RWPE2 (cell line): ENCODE results near the gene CDC25A.

Experiments used
- ATAC-seq: fragments of 200-7000 bp; cut with Tn5 transposase; 3 replicates; pipeline ENCODE4 v1.9.1; 2021; ENCODE audit warnings: low read depth
- DNase-seq: peaks from one replicate; pipeline ENCODE4 v3.0.0-alpha.2; 2020; ENCODE audit warnings: low spot score
- H3K27ac ChIP-seq: fragments of 450-650 bp; 2 replicates; pipeline ENCODE4 v1.5.1; 2017; ENCODE audit warnings: mild to moderate bottlenecking; ENCODE audit not compliant: poor library complexity, severe bottlenecking
- H3K27me3 ChIP-seq: fragments of 250-450 bp; sonication (Bioruptor Pico); 2 replicates; pipeline ENCODE4 v1.5.1; 2021; ENCODE audit warnings: mild to moderate bottlenecking, moderate library complexity; ENCODE audit not compliant: insufficient read depth, poor library complexity, severe bottlenecking
- H3K36me3 ChIP-seq: fragments of 250-450 bp; sonication (Bioruptor Pico); 2 replicates; pipeline ENCODE4 v1.5.1; 2020; ENCODE audit warnings: low read depth, mild to moderate bottlenecking, moderate library complexity
- H3K4me1 ChIP-seq: fragments of 250-450 bp; sonication (Bioruptor Pico); 2 replicates; pipeline ENCODE4 v1.5.1; 2021; ENCODE audit warnings: mild to moderate bottlenecking, moderate library complexity; ENCODE audit not compliant: insufficient read depth, poor library complexity, severe bottlenecking
- H3K4me3 ChIP-seq: fragments of 250-450 bp; sonication (Bioruptor Pico); 2 replicates; pipeline ENCODE4 v1.5.1; 2021; ENCODE audit warnings: mild to moderate bottlenecking, moderate library complexity; ENCODE audit not compliant: severe bottlenecking
- H3K9me3 ChIP-seq: fragments of 250-450 bp; sonication (Bioruptor Pico); 2 replicates; pipeline ENCODE4 v1.5.1; 2021; ENCODE audit warnings: mild to moderate bottlenecking, moderate library complexity; ENCODE audit not compliant: severe bottlenecking
- TF ChIP-seq, protein P1 (sequence below): fragments of 450-650 bp; IDR thresholded peaks from one replicate; pipeline ENCODE4 v1.5.1; 2017; ENCODE audit warnings: mild to moderate bottlenecking, moderate library complexity; ENCODE audit not compliant: poor library complexity, severe bottlenecking

Gene CDC25A

GRCh38 chr3:48218537-48218936 lies 30.3 kb upstream of the CDC25A start:
- TF ChIP-seq, protein P1, sequence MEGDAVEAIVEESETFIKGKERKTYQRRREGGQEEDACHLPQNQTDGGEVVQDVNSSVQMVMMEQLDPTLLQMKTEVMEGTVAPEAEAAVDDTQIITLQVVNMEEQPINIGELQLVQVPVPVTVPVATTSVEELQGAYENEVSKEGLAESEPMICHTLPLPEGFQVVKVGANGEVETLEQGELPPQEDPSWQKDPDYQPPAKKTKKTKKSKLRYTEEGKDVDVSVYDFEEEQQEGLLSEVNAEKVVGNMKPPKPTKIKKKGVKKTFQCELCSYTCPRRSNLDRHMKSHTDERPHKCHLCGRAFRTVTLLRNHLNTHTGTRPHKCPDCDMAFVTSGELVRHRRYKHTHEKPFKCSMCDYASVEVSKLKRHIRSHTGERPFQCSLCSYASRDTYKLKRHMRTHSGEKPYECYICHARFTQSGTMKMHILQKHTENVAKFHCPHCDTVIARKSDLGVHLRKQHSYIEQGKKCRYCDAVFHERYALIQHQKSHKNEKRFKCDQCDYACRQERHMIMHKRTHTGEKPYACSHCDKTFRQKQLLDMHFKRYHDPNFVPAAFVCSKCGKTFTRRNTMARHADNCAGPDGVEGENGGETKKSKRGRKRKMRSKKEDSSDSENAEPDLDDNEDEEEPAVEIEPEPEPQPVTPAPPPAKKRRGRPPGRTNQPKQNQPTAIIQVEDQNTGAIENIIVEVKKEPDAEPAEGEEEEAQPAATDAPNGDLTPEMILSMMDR, result no peak
- Histone ChIP-seq H3K27ac (no peak overlapping the region), H3K4me3 (no peak overlapping the region), H3K4me1 (peaks cover 10% of the 10 kb centered on the region), H3K27me3 (no peaks in the 10 kb centered on the region), H3K36me3 (no peaks in the 10 kb centered on the region), H3K9me3 (no peaks in the 10 kb centered on the region)
- ATAC-seq (no peak), DNase-seq (no peak)

DNA sequence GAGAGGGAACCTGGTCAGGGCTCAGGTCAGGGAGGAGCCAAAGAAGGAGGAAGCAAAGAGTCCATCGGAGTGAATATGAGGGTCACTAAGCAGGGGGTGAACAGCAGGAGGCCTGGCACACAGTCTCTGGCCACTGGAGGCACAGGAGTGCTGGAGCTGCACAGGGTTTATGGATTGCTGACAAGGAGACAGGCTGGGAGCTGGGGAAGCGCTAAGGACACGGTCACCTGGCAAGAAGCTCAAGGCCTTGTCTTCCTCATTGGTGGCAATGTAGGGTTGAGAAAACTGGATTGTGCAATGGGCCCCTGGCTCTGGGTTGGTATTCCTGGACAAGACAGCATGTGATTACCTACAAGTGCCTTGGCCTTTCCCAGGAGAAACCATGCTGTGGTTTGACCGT lies 29.2 kb upstream of the CDC25A start:
- no peaks in the 10 kb centered on the region for H3K4me1 ChIP-seq
- ATAC-seq (no peak), DNase-seq (no peak)
- no peak overlapping the region for H3K4me3 ChIP-seq
- no peaks in the 10 kb centered on the region for H3K9me3 ChIP-seq
- TF ChIP-seq, protein P1, result no peak
- H3K27ac ChIP-seq, result no peak overlapping the region
- H3K36me3 ChIP-seq, result no peaks in the 10 kb centered on the region
- no peaks in the 10 kb centered on the region for H3K27me3 ChIP-seq

DNA sequence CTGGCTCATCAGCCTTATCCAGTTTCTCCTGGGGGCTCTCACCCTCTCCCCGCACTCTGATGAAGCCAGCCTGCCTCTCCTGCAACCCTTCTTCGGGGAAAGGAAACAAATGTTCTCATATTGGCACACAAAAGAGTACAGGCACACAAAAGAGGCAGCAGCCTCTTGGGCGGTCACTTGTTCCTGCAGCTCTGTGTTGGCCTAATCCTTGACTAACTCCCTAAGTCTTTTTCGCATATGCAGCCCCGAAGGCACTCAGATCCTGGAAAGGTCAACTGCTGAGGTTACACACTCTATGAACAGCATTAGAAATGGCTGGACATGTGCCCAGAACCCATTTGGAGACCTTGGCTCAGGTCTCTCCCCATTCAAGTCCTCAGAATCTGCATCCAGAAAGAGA lies 27.7 kb upstream of the CDC25A start:
- H3K36me3 ChIP-seq, result no peaks in the 10 kb centered on the region
- H3K9me3 ChIP-seq, result no peaks in the 10 kb centered on the region
- H3K4me3 ChIP-seq, result no peak overlapping the region
- H3K27ac ChIP-seq, result no peak overlapping the region
- DNase-seq (no peak), ATAC-seq (no peak)
- TF ChIP-seq, protein P1, result no peak
- H3K27me3 ChIP-seq, result no peaks in the 10 kb centered on the region
- no peaks in the 10 kb centered on the region for H3K4me1 ChIP-seq

- TF ChIP-seq, protein P1, result no peak
Observed at GRCh38 chr3:48215466-48215865, 27.2 kb upstream of the CDC25A start.

GRCh38 chr3:48215019-48215418 lies 26.8 kb upstream of the CDC25A start:
- H3K27ac ChIP-seq, result no peak overlapping the region
- H3K9me3 ChIP-seq, result no peaks in the 10 kb centered on the region
- no peaks in the 10 kb centered on the region for H3K36me3 ChIP-seq
- no peaks in the 10 kb centered on the region for H3K4me1 ChIP-seq
- DNase-seq (no peak), ATAC-seq (no peak)
- H3K27me3 ChIP-seq, result no peaks in the 10 kb centered on the region
- H3K4me3 ChIP-seq, result no peak overlapping the region
- TF ChIP-seq, protein P1, result no peak

More at GRCh38 chr3:48215466-48215865, 27.2 kb upstream of the CDC25A start:
- Histone ChIP-seq H3K4me1 (no peaks in the 10 kb centered on the region), H3K27me3 (no peaks in the 10 kb centered on the region), H3K4me3 (no peak overlapping the region), H3K9me3 (no peaks in the 10 kb centered on the region), H3K36me3 (no peaks in the 10 kb centered on the region), H3K27ac (no peak overlapping the region)
- ATAC-seq (no peak), DNase-seq (no peak)
